ENCODE measurements around the gene CYTH1. TPM values are rescaled to one million over a fixed set of nuclear protein-coding genes. Genes with fewer than 3 reads are reported as not detected.

CYTH1 gene
- total RNA-seq, 1 experiment from 2014 or later = 29.6 TPM

DNA sequence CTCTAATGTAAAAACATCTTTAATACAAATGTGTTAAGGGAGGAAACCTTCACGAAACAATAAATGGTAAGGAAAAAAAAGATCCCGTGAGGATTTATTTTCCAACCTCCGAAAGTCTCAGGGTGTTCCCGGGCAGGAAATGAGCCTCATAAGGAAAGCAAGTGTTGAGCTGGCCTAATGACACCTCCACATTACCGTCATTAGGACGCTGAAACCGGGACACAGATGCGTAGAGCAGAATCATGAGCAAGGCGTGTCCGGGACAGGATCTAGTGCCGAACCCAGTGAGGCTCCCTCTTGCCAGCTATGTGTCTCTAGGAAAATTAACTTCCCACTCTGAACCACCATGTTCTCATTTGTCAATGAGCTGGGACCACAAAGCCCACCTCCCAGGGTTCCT, 22.7 kb upstream of the CYTH1 start:
- Histone ChIP-seq H3K27me3 (replicated peaks; ENCODE audit: control insufficient read depth, insufficient read depth, low read length) (no peaks in the 10 kb centered on the region), H3K36me3 (ENCODE audit: control insufficient read depth, insufficient read depth, low read length) (peaks cover 3% of the 10 kb centered on the region), H3K9me3 (no peaks in the 10 kb centered on the region), H3K4me1 (no peaks in the 10 kb centered on the region), H3K4me3 (ENCODE audit: low read depth, low read length) (no peak overlapping the region)
- no peaks in the 10 kb centered on the region for H3K27me3 Mint-ChIP-seq (ENCODE audit: insufficient read depth, unreplicated experiment)
- no peaks in the 10 kb centered on the region for H3K4me1 Mint-ChIP-seq (ENCODE audit: low read depth, unreplicated experiment)
- TF ChIP-seq, protein P1, sequence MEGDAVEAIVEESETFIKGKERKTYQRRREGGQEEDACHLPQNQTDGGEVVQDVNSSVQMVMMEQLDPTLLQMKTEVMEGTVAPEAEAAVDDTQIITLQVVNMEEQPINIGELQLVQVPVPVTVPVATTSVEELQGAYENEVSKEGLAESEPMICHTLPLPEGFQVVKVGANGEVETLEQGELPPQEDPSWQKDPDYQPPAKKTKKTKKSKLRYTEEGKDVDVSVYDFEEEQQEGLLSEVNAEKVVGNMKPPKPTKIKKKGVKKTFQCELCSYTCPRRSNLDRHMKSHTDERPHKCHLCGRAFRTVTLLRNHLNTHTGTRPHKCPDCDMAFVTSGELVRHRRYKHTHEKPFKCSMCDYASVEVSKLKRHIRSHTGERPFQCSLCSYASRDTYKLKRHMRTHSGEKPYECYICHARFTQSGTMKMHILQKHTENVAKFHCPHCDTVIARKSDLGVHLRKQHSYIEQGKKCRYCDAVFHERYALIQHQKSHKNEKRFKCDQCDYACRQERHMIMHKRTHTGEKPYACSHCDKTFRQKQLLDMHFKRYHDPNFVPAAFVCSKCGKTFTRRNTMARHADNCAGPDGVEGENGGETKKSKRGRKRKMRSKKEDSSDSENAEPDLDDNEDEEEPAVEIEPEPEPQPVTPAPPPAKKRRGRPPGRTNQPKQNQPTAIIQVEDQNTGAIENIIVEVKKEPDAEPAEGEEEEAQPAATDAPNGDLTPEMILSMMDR (IDR thresholded peaks at IDR 0.05; ENCODE audit: insufficient read depth in 1 of 2, low read depth in 1 of 2, low read length in 1 of 2, severe bottlenecking in 1 of 2, unreplicated experiment in 1 of 2) = no peak
- H3K27ac Mint-ChIP-seq (ENCODE audit: unreplicated experiment) = no peak overlapping the region
- H3K4me3 Mint-ChIP-seq (ENCODE audit: unreplicated experiment) = no peak overlapping the region
- no peaks in the 10 kb centered on the region for H3K9me3 Mint-ChIP-seq (ENCODE audit: unreplicated experiment)
- peaks cover 96% of the 10 kb centered on the region for H3K36me3 Mint-ChIP-seq (ENCODE audit: insufficient read depth, unreplicated experiment)
- no TSS peak for BruUV-seq (replicated peaks)
- intact Hi-C loops (cut with micrococcal nuclease; ENCODE audit: unreplicated experiment) = no loop called here
- CTCF ChIA-PET = no interaction called here
- POLR2A ChIA-PET = no interaction called here
- DNase-seq = no peak

DNA sequence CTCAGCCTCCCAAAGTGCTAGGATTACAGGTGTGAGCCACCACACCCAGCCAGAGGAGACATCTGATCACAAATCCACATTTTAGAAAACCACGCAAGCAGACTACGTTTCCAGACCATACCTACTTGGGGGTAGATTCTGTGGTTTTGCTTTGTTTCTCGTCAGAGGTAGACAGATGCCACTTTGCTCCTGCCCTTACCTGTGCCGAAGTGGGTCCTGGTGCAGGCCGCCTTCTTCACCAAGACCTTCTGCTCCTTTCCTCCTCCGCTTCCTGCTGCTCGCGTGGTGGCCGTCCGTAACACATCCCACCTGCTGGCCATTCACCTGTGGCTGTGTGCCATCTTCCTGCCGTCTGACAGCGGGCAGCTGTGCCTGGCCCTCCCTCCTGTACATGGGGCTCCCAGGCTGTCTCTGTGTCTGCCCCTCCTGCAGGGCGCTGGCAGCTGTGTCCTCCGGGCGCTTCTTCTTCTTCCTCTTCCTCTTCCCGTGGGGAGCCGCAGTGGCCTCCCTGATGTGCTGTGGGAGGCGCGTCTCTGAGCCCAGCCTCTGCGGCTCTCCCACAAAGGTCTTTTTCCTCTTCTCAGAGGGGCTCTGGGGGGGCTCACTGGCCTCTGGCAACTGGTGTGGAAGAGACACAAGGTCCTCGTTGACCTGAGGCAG, 21.2 kb upstream of the CYTH1 start:
- no peaks in the 10 kb centered on the region for H3K4me1 Mint-ChIP-seq (ENCODE audit: low read depth, unreplicated experiment)
- no peaks in the 10 kb centered on the region for H3K27me3 Mint-ChIP-seq (ENCODE audit: insufficient read depth, unreplicated experiment)
- H3K4me3 Mint-ChIP-seq (ENCODE audit: unreplicated experiment) = no peak overlapping the region
- TF ChIP-seq, protein P1 (IDR thresholded peaks at IDR 0.05; ENCODE audit: insufficient read depth in 1 of 2, low read depth in 1 of 2, low read length in 1 of 2, severe bottlenecking in 1 of 2, unreplicated experiment in 1 of 2) = no peak
- H3K36me3 Mint-ChIP-seq (ENCODE audit: insufficient read depth, unreplicated experiment) = peaks cover 97% of the 10 kb centered on the region
- intact Hi-C loops (cut with micrococcal nuclease; ENCODE audit: unreplicated experiment) = no loop called here
- H3K4me3 ChIP-seq (ENCODE audit: low read depth, low read length) = no peak overlapping the region
- H3K9me3 Mint-ChIP-seq (ENCODE audit: unreplicated experiment) = no peaks in the 10 kb centered on the region
- H3K36me3 ChIP-seq (ENCODE audit: control insufficient read depth, insufficient read depth, low read length) = peaks cover 6% of the 10 kb centered on the region
- BruUV-seq (replicated peaks) = no TSS peak
- H3K4me1 ChIP-seq = no peaks in the 10 kb centered on the region
- H3K27me3 ChIP-seq (replicated peaks; ENCODE audit: control insufficient read depth, insufficient read depth, low read length) = no peaks in the 10 kb centered on the region
- ChIA-PET CTCF (no interaction called here), POLR2A (no interaction called here)
- no peaks in the 10 kb centered on the region for H3K9me3 ChIP-seq
- no peak overlapping the region for H3K27ac Mint-ChIP-seq (ENCODE audit: unreplicated experiment)
- DNase-seq = no peak

DNA sequence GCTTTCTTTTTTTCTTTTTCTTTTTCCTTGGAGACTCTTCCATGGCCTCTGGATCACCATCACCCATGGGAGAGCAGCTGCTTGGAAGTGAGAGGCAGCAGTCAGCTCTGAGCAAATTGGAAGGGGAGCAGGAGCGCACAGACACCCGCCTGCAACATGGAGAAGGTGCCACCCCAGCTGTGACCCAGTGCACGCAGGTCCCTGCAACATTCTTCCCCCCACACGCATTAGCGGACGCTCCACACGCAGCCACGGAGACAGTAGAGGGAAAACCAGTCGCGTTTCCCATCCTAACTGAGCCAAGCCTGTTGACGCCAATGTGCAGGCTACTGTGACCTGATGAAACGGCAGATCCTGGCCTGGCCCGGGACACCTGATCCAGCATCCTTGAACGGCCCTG, 20.4 kb upstream of the CYTH1 start:
- TF ChIP-seq, protein P1 (IDR thresholded peaks at IDR 0.05; ENCODE audit: insufficient read depth in 1 of 2, low read depth in 1 of 2, low read length in 1 of 2, severe bottlenecking in 1 of 2, unreplicated experiment in 1 of 2) = no peak
- POLR2A ChIA-PET = no interaction called here
- Mint-ChIP-seq H3K9me3 (ENCODE audit: unreplicated experiment) (no peaks in the 10 kb centered on the region), H3K27ac (ENCODE audit: unreplicated experiment) (no peak overlapping the region), H3K4me1 (ENCODE audit: low read depth, unreplicated experiment) (no peaks in the 10 kb centered on the region), H3K27me3 (ENCODE audit: insufficient read depth, unreplicated experiment) (no peaks in the 10 kb centered on the region), H3K4me3 (ENCODE audit: unreplicated experiment) (no peak overlapping the region), H3K36me3 (ENCODE audit: insufficient read depth, unreplicated experiment) (peaks cover 97% of the 10 kb centered on the region)
- CTCF ChIA-PET = no interaction called here
- no peak overlapping the region for H3K4me3 ChIP-seq (ENCODE audit: low read depth, low read length)
- intact Hi-C loops (cut with micrococcal nuclease; ENCODE audit: unreplicated experiment) = no loop called here
- no peaks in the 10 kb centered on the region for H3K27me3 ChIP-seq (replicated peaks; ENCODE audit: control insufficient read depth, insufficient read depth, low read length)
- H3K9me3 ChIP-seq = no peaks in the 10 kb centered on the region
- H3K36me3 ChIP-seq (ENCODE audit: control insufficient read depth, insufficient read depth, low read length) = peaks cover 6% of the 10 kb centered on the region
- H3K4me1 ChIP-seq = no peaks in the 10 kb centered on the region
- BruUV-seq (replicated peaks) = no TSS peak
- DNase-seq = no peak
